Measurements from ENCODE around the gene TNFSF12.

- TF ChIP-seq EZH2phosphoT487 (conservative IDR thresholded peaks at IDR 0.05; ENCODE audit: low read length): no peak
- TF ChIP-seq CTCF (IDR thresholded peaks at IDR 0.05; ENCODE audit: insufficient read depth, low read length, poor library complexity, severe bottlenecking): no peak
Measured at GRCh38 chr17:7589891-7590691, 41.2 kb downstream of the TNFSF12 start, which contains the start of gene SOX15.

Data from SU-DHL-6 (cell line).